Loucy (cell line): Measurements from ENCODE around the gene HOXA9.

ENCODE experiments used
- H2AFZ ChIP-seq: fragments of 200-600 bp; sonication (generic); 2 replicates; pipeline ENCODE4 v1.6.0; 2016; ENCODE audit warnings: antibody characterized with exemption, mild to moderate bottlenecking, low read length, moderate library complexity
- H3F3A ChIP-seq: fragments of 200-600 bp; 2 replicates; pipeline ENCODE4 v1.6.0; 2016; ENCODE audit warnings: antibody characterized with exemption, low read depth, mild to moderate bottlenecking
- H3K27me3 ChIP-seq: fragments of 200-600 bp; sonication (generic); 2 replicates; pipeline ENCODE4 v1.6.1; 2014; ENCODE audit warnings: low read length, mild to moderate bottlenecking; ENCODE audit not compliant: insufficient read depth, poor library complexity, severe bottlenecking
- H3K36me3 ChIP-seq: fragments of 200-600 bp; sonication (generic); 2 replicates; pipeline ENCODE4 v1.6.1; 2016; ENCODE audit warnings: low read length; ENCODE audit not compliant: insufficient read depth
- H3K4me1 ChIP-seq: fragments of 200-600 bp; sonication (generic); 2 replicates; pipeline ENCODE4 v1.5.1; 2014; ENCODE audit warnings: low read length, mild to moderate bottlenecking; ENCODE audit not compliant: insufficient read depth, poor library complexity, severe bottlenecking
- H3K4me2 ChIP-seq: fragments of 200-600 bp; sonication (generic); 2 replicates; pipeline ENCODE4 v1.6.0; 2014; ENCODE audit warnings: antibody characterized with exemption, low read length, low read depth, mild to moderate bottlenecking; ENCODE audit not compliant: poor library complexity, severe bottlenecking
- H3K4me3 ChIP-seq: fragments of 200-600 bp; sonication (generic); 2 replicates; pipeline ENCODE4 v1.5.1; 2014; ENCODE audit warnings: low read length, mild to moderate bottlenecking, mixed read lengths; ENCODE audit not compliant: poor library complexity, severe bottlenecking
- H3K79me2 ChIP-seq: fragments of 200-600 bp; sonication (generic); 2 replicates; pipeline ENCODE4 v1.6.1; 2014; ENCODE audit warnings: low read length; ENCODE audit not compliant: insufficient read depth
- H3K9ac ChIP-seq: fragments of 200-600 bp; sonication (generic); 2 replicates; pipeline ENCODE4 v1.6.0; 2014; ENCODE audit warnings: mild to moderate bottlenecking, low read depth, low read length, moderate library complexity; ENCODE audit not compliant: poor library complexity, severe bottlenecking
- H3K9me2 ChIP-seq: fragments of 200-600 bp; sonication (generic); replicated peaks from 2 replicates; pipeline ENCODE4 v1.6.1; 2016; ENCODE audit warnings: low read depth, low read length, mixed read lengths
- H3K9me3 ChIP-seq: fragments of 200-600 bp; sonication (generic); 2 replicates; pipeline ENCODE4 v1.6.1; 2014; ENCODE audit warnings: mild to moderate bottlenecking, antibody characterized with exemption, low read length, low read depth; ENCODE audit not compliant: insufficient read depth
- H4K20me1 ChIP-seq: fragments of 200-600 bp; sonication (generic); 2 replicates; pipeline ENCODE4 v1.6.0; 2014; ENCODE audit warnings: antibody characterized with exemption, low read length, mild to moderate bottlenecking; ENCODE audit not compliant: insufficient read depth, poor library complexity, severe bottlenecking
- EZH2phosphoT487 ChIP-seq: fragments of 200-600 bp; IDR thresholded peaks from 2 replicates; pipeline ENCODE4 v1.6.1; 2018; ENCODE audit warnings: antibody characterized with exemption, mild to moderate bottlenecking, moderate library complexity, borderline replicate concordance
- TF ChIP-seq, protein P1 (sequence below): fragments of 200-600 bp; sonication (generic); conservative IDR thresholded peaks from 2 replicates; pipeline ENCODE4 v1.5.1; 2014; ENCODE audit warnings: mild to moderate bottlenecking, antibody characterized with exemption, low read length

Gene HOXA9

DNA sequence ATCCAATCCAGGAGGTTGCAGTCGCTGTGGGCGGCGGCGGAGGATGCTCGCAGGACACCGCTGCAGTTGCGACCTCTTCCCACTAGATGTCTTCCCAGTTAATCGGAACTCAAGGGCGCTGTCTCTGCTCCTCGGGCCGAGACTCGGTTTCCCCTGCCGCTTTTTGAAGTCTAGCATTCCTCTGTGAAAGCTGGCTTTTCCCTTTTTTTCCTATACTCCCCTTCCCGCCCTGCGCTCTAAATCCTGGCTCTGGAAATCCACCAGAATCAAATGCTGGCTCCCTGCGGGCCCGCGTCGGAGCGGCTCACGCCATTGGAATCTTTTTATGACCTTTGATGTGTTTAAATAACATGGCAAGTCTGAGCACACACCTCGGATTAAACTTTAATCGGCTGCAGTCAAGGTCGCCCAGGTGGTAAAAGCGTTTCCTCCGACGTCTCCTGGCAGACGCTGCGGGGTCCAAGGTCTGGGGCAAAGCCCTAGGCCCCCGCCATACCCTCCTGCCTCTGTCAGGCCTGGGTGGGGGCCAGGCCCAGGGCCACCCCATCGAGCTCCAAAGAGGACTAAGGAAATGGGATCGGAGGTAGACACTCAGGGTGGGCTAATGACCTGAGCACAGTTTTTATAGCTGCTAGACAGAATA, 45.2 kb upstream of the HOXA9 start:
- Histone ChIP-seq H3K36me3 (no peaks in the 10 kb centered on the region), H3K9ac (no peak overlapping the region), H3K4me3 (no peak overlapping the region), H2AFZ (no peak overlapping the region), H4K20me1 (no peaks in the 10 kb centered on the region), H3K9me2 (no peaks in the 10 kb centered on the region), H3K27me3 (no peaks in the 10 kb centered on the region), H3F3A (no peaks in the 10 kb centered on the region), H3K9me3 (no peaks in the 10 kb centered on the region), H3K4me2 (no peak overlapping the region), H3K79me2 (no peaks in the 10 kb centered on the region), H3K4me1 (no peaks in the 10 kb centered on the region)
- TF ChIP-seq, protein P1, sequence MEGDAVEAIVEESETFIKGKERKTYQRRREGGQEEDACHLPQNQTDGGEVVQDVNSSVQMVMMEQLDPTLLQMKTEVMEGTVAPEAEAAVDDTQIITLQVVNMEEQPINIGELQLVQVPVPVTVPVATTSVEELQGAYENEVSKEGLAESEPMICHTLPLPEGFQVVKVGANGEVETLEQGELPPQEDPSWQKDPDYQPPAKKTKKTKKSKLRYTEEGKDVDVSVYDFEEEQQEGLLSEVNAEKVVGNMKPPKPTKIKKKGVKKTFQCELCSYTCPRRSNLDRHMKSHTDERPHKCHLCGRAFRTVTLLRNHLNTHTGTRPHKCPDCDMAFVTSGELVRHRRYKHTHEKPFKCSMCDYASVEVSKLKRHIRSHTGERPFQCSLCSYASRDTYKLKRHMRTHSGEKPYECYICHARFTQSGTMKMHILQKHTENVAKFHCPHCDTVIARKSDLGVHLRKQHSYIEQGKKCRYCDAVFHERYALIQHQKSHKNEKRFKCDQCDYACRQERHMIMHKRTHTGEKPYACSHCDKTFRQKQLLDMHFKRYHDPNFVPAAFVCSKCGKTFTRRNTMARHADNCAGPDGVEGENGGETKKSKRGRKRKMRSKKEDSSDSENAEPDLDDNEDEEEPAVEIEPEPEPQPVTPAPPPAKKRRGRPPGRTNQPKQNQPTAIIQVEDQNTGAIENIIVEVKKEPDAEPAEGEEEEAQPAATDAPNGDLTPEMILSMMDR: peak; percentile 62
- TF ChIP-seq EZH2phosphoT487: no peak

GRCh38 chr7:27209933-27210440, 44.6 kb upstream of the HOXA9 start:
- no peaks in the 10 kb centered on the region for H3K9me2 ChIP-seq
- H3F3A ChIP-seq: no peaks in the 10 kb centered on the region
- no peaks in the 10 kb centered on the region for H3K9me3 ChIP-seq
- no peaks in the 10 kb centered on the region for H3K4me1 ChIP-seq
- no peak overlapping the region for H3K4me2 ChIP-seq
- H4K20me1 ChIP-seq: no peaks in the 10 kb centered on the region
- no peak overlapping the region for H2AFZ ChIP-seq
- no peak for TF ChIP-seq EZH2phosphoT487
- TF ChIP-seq, protein P1: no peak
- H3K4me3 ChIP-seq: no peak overlapping the region
- no peak overlapping the region for H3K9ac ChIP-seq
- no peaks in the 10 kb centered on the region for H3K36me3 ChIP-seq
- no peaks in the 10 kb centered on the region for H3K27me3 ChIP-seq
- H3K79me2 ChIP-seq: no peaks in the 10 kb centered on the region

- Histone ChIP-seq H3K4me2 (no peak overlapping the region), H3K79me2 (no peaks in the 10 kb centered on the region), H3K9me3 (no peaks in the 10 kb centered on the region), H3K9ac (no peak overlapping the region), H3K27me3 (no peaks in the 10 kb centered on the region), H3K4me1 (no peaks in the 10 kb centered on the region), H3K9me2 (no peaks in the 10 kb centered on the region), H2AFZ (no peak overlapping the region), H3K4me3 (no peak overlapping the region), H3F3A (no peaks in the 10 kb centered on the region), H4K20me1 (no peaks in the 10 kb centered on the region), H3K36me3 (no peaks in the 10 kb centered on the region)
- TF ChIP-seq EZH2phosphoT487: no peak
- TF ChIP-seq, protein P1: no peak
Measured at GRCh38 chr7:27208998-27209397, 43.7 kb upstream of the HOXA9 start.
